GM10847 (cell line): ENCODE measurements around the gene PRIMA1.

Source experiments
- POLR2A ChIP-seq: IDR thresholded peaks from 2 replicates; pipeline ENCODE4 v1.6.1; 2011; ENCODE audit not compliant: insufficient read length; ENCODE audit errors: extremely low read depth

The PRIMA1 gene

DNA sequence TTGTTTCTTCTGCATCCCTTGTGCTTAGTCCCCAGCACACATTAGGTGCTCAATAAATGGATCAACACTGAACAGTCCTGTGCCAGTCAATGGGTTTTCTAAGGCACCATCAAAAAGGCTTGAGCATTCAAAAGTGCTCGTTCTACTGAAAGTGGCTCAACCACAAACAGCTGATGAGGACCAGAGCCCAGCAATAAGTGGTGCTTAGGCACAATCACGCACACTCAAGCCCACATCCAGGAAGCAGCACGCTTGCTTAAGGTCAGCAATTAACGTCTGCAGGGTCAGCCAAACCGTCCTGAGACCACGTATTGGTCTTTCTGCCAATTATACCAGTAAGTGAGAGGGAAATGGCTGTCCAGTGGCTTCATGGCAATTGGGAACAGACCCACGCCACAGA, 56.5 kb downstream of the PRIMA1 start:
- no peak for TF ChIP-seq POLR2A

DNA sequence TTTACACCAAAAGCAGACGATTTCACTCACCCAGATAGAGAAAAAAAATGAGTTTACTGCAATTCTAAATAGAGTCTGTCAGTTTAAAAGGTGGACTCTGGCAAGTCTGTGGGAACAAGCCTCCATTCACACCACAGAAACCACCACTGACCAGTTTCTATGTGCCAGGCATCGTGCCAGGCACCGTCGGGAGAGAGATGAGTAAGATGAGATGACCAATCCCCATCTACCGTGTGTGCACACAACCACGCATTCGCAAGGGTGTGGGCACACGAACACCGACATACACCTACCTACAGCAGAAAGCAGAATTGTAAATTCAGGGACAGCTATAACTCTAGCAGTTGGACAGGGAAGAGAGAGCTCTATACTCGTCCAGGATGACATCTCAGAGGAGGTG, 58.3 kb downstream of the PRIMA1 start:
- TF ChIP-seq POLR2A, result no peak

DNA sequence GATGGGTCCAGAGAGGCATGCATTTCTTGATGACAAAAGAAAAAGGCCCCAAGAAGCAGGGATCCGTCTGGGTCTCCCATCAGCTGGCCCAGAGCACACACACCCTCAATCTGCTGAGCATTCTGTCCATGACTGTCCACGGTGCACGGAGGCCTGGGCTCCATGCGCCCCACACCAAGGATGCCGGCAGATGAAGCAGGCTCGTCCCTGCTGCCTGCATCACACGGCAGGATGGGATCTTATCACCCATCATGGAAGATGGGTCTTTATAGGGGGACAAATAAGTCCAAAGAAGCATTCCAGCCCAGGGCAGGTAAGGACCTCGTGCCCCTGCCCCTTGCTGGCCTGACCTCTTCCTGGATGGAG, 59.7 kb downstream of the PRIMA1 start:
- TF ChIP-seq POLR2A, result no peak

DNA sequence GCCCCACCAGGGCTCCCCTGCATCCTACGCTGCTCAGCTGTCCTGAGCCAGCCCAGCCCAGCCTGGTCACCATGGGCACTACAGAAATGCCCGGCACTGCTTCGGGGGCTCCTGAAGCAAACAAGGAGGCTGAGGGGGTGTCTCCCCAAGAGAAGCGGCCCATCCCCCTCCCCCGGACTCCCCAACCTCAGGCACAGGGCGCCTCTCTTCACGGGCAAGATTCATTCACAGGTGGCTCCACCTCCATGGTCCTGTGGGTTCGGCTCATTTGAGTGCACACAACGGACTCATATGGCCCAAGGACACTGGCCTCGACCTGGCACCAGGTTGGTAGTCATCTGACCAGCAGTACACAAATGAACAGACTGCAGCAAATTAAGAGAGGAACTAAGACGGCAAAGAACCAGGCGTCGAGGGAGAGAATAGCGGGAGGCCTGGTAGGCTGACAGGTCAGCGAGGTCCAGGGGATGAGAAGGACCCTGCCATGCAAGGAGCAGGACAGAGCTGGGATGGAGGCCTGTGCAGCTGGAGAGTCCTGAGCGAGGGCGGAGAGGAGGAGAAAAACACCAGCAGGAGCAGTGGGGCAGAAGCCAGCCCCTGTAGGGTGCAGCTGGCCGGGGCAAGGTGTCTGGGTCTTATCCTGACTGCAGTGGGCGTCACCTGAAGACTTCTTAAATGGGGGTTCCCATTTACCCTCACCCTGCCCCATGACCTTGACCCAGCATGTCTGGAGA, 60.2 kb downstream of the PRIMA1 start:
- no peak for TF ChIP-seq POLR2A

DNA sequence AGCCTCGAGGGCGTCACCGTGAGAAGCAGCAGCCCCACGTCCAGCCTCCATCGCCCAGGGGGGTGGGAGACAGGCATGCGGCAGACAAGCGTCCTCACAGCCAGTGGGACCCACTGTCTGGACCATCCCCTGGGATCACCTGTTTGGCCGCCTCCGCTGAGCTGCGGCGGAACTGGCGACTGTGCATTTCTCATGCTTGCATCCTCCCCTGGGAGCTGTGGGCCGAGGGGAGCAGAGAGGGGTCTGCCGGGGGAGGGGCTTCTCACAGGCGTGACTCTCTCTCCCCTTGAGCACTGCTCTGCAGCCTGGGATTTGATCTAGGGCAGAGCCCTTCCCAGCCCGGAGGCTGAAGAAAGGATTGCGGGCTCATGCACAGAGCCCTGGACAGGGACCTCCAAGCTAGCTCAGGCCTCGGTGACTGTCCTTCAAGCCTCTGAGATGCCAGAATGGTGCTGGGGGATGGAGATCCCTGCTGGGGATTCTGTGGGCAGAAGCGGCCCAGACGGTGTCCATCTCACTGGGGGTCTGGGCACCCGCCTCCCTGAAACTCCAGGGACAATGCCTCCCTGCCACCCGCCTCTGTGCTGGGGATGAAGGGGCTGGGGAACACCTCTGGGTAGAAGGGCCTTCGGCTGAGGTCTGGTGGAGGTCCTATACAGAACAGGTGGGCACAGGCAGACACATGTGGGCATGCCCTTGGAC, 61.1 kb downstream of the PRIMA1 start:
- no peak for TF ChIP-seq POLR2A

DNA sequence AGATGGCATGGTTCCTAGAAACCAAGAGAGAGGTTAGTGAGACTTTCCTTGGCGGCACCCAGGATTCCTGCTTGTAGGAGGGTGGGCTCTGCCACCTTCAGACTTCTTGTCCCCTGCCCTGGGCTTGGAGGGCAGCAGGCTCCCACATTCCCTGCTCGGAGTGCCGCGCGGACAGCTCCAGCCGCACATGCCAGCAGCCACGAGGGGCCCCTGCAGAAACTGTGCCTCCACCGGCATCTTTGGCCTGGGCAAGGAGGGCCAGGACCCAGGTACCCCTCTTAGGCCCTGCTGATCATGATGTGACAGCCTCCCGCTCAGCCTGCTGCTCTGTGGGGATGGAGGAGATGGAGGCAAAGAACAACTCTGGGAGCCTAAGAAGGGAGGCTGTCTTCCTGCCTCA, 62.3 kb downstream of the PRIMA1 start:
- TF ChIP-seq POLR2A, result no peak

DNA sequence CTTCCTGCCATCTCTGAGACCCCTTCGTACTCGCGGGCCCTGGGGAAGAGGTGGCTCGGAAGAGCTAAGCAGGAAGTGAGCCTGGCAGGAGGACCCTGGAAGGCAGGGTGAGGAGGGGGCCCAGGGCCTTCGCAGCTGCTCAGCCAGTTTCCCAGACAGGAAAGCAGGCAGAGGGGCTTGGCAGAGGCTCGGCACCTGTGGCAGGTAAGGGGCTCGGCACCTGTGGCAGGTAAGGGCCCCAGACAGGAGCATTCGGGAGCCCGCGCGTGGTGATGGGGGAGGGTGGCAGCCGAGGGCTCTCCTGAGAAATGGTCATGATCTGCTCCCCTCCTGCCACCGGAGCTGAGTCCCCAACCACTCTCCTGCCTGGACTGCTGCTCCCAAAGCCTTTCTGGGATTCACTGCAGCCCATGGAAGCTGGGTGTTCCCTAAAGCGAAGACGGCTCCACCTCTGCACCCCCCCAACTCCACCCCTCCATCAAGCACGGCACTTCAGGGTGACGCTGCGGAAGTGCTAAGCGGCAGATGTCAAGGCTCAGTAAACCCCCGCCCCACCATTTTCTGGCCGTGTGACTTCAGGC, 63.2 kb downstream of the PRIMA1 start:
- no peak for TF ChIP-seq POLR2A

DNA sequence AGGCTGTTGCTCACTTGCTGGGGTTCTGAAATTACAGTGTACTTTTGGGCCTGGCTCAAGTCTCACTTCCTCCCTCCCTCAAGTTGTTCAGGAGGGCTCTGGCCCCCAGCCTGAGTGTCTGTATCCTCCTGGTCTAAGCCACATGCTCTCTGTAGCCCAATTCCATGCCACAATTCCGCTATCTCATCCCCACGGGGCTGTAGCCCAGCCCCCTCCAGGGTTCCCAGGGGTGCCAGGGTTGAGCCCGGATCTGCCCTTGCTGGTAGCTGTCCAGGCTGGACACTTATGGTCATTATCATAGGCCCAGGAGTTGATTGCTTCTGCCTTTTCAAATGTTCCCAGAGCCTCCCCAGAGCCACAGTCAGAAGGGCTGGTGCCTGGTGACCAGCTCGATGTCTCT, 65.3 kb downstream of the PRIMA1 start:
- no peak for TF ChIP-seq POLR2A

DNA sequence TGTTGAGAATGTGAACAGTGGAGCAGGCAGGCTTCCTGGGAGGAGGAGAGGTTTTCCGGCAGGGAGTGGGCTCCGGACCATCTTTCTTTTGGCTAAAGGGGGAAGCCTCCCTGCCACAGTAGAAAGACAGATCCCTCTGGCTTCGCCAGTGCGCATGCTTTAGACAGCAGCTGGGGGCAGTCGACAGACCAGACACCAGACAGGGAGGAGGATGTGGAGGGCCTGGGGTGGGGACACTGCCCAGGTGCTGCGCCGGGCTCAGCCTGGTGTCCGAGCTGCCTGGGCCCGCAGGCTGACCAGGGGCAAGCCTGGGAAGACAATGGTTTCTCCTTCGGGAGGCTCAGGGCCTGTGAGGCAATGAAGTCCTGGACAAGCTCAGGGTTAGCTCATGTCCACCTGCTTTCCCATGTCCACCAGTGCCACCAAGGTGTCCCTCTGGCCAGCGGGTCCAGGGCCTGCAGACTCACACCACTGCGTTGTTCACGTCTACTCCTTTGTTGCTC, 67.3 kb downstream of the PRIMA1 start:
- no peak for TF ChIP-seq POLR2A

DNA sequence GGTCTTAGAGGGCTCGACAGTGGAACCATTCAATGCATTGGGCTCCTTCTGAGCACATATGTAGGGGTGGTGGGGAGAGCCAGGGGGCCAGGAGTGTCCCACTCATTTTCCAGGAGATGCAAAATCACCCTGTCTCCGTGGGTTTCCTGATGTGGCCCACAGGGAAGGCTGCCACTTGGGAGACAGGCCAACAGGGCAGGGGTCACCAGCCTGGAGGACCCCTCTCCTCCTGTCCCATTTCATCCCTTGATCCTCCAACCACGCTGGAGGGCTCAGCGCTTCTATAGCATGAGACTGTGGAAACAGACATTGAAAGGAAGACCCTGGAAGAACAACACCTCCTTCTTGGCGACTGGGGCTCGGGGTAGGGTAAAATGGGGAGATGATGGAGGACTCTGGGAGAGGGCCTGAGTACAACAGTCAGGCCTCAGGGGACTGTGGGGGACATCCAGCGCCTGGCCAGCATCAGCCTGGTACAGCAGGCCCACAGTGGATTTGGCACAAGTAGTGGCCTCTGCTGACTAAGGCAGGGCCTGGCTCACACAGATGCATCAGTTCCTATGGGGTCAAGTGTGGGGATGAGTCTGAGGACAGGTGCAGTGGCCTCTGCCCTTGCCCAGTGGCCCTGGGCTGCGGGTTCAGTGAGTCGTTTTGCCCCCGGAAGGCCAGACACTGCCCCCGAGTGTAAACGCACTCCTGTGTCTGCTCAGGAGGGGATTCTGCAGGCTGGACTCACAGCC, 68.0 kb downstream of the PRIMA1 start:
- no peak for TF ChIP-seq POLR2A

DNA sequence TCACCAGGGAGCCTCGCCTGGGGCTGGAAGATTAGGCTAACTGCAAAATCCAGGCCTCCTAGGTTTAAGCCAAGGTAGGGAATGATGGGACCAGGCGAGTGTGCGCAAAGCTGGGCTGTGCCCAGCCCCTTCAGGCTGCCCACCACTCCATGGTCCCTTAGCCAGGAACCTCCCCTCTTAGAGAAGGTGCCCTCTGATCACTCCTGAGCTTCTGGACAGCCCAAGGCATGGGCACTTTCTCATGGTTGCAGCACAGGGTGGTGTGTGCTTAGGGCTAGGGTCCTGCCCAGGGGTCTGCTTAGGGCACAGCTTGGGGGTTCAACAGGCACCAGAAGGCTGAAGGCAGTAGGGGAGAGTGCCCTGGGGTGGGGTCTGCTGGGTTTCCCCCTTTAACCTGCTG, 69.0 kb downstream of the PRIMA1 start:
- no peak for TF ChIP-seq POLR2A

DNA sequence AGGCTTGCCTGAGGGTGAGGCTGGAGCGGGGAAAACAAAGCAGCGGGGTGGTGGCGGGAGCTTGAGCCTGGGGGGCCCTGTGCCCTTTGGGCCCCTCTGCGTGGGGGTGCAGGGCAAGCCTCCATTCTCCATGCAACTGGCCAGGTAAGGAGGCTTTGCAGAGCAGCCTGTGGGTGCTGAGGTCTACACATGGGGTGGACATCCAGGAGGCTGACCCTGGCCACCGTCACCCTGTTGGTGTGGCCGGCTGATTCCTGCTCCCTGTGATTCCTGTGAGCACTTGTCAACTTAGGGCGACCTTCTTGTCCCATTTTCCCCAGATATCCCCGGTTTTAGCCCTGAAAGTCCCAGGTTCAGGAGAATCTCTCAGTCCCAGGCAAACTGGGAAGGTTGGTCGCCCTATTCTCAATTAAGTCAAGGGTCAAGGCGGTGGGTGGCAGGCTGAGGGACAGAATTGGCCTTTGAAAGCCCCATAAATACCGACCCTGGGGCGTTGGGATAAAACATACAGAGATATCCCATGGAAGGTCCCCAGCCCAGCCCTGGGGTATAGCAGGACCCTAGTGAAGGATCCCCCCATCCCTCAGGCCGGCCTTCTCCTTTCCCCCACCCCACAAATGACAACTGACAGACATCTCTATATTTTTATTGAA, 70.5 kb downstream of the PRIMA1 start:
- TF ChIP-seq POLR2A, result no peak

DNA sequence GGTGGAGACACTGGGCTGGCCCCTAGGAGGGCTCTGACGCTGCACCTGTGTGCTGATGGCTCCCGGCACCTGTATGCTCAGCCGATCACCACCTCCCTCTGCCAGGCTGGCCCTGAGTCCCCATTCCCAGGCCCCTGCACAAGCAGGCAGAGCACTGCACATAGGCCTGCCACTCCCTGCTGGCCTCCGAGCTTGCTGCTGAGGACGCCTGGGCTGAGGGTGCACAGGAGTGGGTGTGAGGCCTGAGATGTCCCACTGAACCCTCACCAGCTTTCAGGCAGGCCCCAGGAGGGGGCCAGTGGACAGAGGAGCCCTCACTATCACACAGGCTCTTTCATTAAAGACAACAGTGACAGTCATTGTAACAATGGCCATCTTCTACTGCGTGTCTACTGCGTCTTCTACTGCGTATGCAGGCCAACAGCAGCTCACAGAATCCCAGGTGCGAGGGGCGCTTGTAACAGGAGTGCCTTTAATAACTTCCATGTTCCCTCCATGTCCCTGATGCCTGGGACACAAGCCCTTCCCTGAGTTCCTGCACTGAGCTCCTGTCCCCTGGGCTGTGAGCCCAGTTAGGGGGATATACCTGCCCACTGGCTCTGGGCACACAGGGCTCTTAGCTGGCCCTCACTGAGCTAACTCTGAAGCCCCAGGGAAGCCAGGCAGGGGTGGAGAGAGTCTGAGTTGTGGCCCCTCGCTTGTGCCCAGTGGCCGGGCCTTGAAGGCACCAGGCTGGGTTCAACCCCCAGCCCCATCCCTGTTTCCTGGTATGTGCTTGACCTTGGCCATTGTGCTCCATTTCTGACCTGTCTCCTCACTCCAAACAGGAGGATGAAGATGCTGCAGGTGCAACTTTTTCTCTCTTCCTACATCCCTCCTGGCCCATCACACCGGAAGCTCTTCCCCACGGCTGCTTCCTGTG, 71.3 kb downstream of the PRIMA1 start:
- no peak for TF ChIP-seq POLR2A
